DND-41 (cell line): ENCODE measurements around the gene RGS6.

Source experiments
- CTCF ChIP-seq: IDR thresholded peaks from 2 replicates; pipeline ENCODE4 v1.5.1; 2012; ENCODE audit warnings: borderline replicate concordance, low read length, moderate library complexity, mild to moderate bottlenecking; ENCODE audit not compliant: poor library complexity, severe bottlenecking; ENCODE audit errors: extremely low read depth
- EZH2 ChIP-seq: IDR thresholded peaks from 3 replicates; pipeline ENCODE4 v1.6.1; 2012; ENCODE audit warnings: borderline replicate concordance, low read depth, mild to moderate bottlenecking, moderate library complexity, low read length, inconsistent platforms; ENCODE audit not compliant: severe bottlenecking

- TF ChIP-seq CTCF (no peak), EZH2 (no peak)
Observed at GRCh38 chr14:72600551-72601330, 668.5 kb downstream of the RGS6 start.
